Inferior parietal cortex (tissue), 1 donor: ENCODE data around the gene LENG1.
A peak's percentile ranks its signal among the peaks of the same experiment; 100 is the strongest.

ENCODE experiments used
- DNase-seq: peaks from one replicate; pipeline ENCODE4 v3.0.0-alpha.2; 2016; ENCODE audit errors: extremely low spot score

The LENG1 gene

GRCh38 chr19:54164369-54165068 lies 5.0 kb upstream of the LENG1 start:
- no peak for DNase-seq

GRCh38 chr19:54162884-54163283 lies 3.4 kb upstream of the LENG1 start:
- DNase-seq = no peak

- peak; percentile 23 for DNase-seq
These were observed 2.8 kb upstream of the LENG1 start for GRCh38 chr19:54162241-54162805.

- DNase-seq = no peak
These were observed 1.3 kb upstream of the LENG1 start for GRCh38 chr19:54160854-54161253.

- peak; percentile 21 for DNase-seq
These were observed 776 bp upstream of the LENG1 start for GRCh38 chr19:54160182-54160811.

- DNase-seq = no peak
These were observed 639 bp downstream of the LENG1 start for GRCh38 chr19:54158812-54159351.

GRCh38 chr19:54156953-54157352 lies 2.6 kb downstream of the LENG1 start:
- no peak for DNase-seq

GRCh38 chr19:54156490-54156889 lies 3.0 kb downstream of the LENG1 start:
- DNase-seq = no peak

GRCh38 chr19:54155694-54156093 lies 3.8 kb downstream of the LENG1 start:
- DNase-seq = no peak

GRCh38 chr19:54154603-54155345 lies 4.7 kb downstream of the LENG1 start:
- no peak for DNase-seq

GRCh38 chr19:54153731-54154326 lies 5.7 kb downstream of the LENG1 start:
- DNase-seq = no peak

GRCh38 chr19:54152878-54153524 lies 6.5 kb downstream of the LENG1 start:
- no peak for DNase-seq

- DNase-seq = no peak
These were observed 7.3 kb downstream of the LENG1 start for GRCh38 chr19:54152267-54152666.

GRCh38 chr19:54151362-54152035 lies 8.0 kb downstream of the LENG1 start:
- DNase-seq = no peak

- DNase-seq = no peak
These were observed 10.3 kb downstream of the LENG1 start for GRCh38 chr19:54149021-54149812.

GRCh38 chr19:54148158-54148557 lies 11.4 kb downstream of the LENG1 start:
- no peak for DNase-seq

- DNase-seq = no peak
These were observed 11.8 kb downstream of the LENG1 start for GRCh38 chr19:54147676-54148075.

GRCh38 chr19:54145541-54146158 lies 13.9 kb downstream of the LENG1 start:
- no peak for DNase-seq

- DNase-seq = no peak
These were observed 17.2 kb downstream of the LENG1 start for GRCh38 chr19:54142166-54142780.
